GM19043 (cell line): ENCODE results near the gene RNF5.
"Not testable (repeated sequence)": the region's sequence is repeated elsewhere in the genome, so short reads cannot be mapped to it uniquely, and the experiment has no call there.

Experiments
- ATAC-seq: cut with Tn5 transposase; IDR thresholded peaks from one replicate; pipeline ENCODE4 v1.9.1; 2021; ENCODE audit warnings: low read depth; ENCODE audit not compliant: unreplicated experiment

Gene RNF5

GRCh38 chr6:32203426-32204267 lies 25.4 kb downstream of the RNF5 start:
- no peak for ATAC-seq

GRCh38 chr6:32204268-32204715 lies 26.1 kb downstream of the RNF5 start:
- ATAC-seq, result no peak

DNA sequence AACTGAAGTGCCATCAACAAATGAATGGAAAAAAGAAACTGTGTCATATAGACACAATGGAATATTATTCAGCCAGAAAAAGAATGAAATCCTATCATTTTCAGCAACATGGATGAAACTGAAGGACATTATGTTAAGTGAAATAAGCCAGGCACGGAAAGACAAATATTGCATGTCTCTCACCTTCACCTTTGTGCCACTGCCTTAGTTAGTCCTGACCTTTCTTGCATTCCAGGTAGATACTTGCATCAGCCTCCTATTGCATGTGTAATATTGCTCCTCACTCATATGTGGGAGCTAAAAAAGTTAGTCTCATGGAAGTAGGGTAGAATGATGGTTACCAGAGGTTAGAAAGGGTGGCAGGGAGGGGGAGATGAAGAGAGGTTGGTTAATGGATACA lies 30.8 kb downstream of the RNF5 start:
- no peak for ATAC-seq

DNA sequence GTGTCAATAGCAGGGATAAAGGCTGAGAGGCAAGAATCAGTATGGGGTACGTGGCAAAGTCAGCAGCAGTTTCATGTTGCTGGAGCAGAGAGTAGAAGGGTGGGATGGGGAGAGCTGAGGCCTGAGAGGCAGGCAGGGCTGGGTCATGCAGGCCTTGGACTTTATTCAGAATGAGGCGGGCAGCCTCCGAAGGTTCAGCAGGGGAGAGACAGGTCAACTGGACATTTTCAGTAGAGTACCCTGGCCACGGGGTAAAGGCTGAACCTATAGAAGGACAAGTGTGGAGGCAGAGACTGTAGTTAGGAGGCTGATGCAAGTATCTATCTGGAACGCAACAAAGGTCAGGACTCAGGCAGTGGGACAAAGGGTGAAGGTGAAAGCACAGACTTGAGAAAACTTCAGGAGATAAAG lies 32.0 kb downstream of the RNF5 start:
- ATAC-seq, result no peak

GRCh38 chr6:32211432-32211831 lies 33.2 kb downstream of the RNF5 start:
- not testable (repeated sequence) for ATAC-seq

GRCh38 chr6:32212076-32212760 lies 34.0 kb downstream of the RNF5 start:
- ATAC-seq, result no peak

DNA sequence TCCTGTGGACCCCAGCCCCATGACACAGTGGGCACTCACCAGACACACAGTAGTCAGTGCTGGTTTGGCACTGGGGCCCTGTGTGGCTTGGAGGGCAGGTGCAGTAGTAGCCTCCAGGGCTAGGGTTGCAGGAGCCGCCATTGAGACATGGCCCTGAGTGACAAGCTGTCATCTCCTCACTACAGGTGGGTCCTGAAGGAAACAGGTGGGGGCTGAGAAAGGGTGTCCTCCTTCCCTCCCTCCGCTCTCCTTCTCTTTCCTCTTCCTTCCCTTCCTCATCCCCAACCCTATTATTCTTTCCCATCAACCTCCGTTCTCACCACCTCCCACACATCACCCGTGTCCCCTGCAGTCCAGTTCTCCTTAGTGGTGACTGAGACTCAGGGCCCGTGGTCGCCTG lies 35.4 kb downstream of the RNF5 start:
- no peak for ATAC-seq

DNA sequence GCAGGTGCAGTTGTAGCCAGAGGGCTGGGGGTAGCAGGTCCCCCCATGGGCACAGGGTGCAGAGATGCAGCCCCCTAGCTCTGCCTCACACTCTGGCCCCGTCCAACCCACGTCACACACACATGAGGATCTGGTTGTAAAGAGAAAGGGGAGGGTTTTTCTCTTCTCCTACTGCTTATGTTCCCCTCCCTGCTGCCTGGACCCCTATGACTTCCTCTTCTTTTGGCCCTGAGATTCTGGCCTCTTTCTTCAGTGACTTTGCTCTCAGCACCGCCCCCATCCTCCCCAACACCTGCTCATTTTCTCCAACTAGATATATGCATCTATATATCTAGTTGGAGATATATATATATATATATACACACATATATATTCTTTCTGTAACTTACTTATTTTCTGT lies 35.9 kb downstream of the RNF5 start:
- ATAC-seq, result no peak

GRCh38 chr6:32215617-32216016 lies 37.4 kb downstream of the RNF5 start:
- ATAC-seq, result no peak

DNA sequence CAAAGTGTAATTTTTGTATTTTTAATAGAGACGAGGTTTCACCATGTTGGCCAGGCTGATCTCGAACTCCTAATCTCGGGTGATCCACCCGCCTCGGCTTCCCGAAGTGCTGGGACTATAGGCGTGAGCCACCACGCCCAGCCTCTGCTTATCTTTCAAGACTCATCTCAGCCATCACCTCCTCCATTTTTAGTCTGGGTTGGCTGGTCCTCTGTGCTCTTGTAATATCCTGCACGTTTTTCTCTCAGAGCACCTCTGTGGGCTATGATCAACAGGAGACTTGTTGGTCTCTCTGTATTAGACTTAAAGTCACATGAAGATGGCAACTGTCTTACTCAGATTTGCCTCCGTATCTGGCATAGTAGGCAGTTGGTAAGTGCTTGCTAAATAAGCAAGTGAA lies 38.1 kb downstream of the RNF5 start:
- ATAC-seq, result no peak

DNA sequence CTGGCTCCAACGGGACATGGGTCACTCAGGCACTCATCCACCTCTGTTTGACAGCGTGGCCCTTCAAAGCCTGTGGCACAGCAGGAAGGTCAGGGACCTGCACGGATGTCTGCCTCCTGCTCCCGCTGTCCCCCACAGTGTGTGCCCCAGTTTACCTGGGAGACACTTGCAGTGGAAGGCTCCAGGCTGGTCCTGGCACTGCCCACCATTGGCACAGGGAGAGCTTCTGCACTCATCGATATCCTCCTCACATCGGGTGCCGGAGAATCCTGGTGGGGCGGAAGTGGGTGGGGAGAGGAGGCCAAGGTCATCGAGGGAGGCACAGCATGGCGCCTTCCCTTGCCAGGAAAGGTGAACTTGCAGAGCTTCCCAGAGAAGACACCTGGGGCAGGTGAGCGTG lies 38.8 kb downstream of the RNF5 start:
- no peak for ATAC-seq

DNA sequence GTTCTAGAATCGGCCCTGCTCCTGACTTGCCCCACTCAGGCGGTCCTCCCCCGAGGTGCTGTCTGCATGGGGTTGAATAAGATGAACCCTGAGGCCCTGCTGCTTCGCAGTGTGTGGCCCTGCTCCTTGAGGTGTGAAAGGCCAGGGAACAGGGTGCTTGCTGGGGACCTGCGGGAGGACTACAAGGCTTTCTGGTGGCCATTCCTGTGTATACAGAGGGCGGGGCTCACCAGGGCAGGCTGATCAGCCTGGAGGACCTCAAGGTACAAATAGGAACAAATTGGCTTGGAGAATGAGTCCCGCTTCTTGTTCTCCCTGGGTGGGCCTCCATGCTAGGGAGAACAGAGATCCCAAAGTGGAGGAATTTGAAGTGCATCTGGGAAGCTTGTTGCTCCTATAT lies 40.0 kb downstream of the RNF5 start:
- ATAC-seq, result no peak

GRCh38 chr6:32220021-32220420 lies 41.8 kb downstream of the RNF5 start:
- ATAC-seq, result no peak

- no peak for ATAC-seq
Observed at GRCh38 chr6:32222333-32223230, 44.4 kb downstream of the RNF5 start.

- ATAC-seq, result no peak
Observed at GRCh38 chr6:32223258-32224235, 45.3 kb downstream of the RNF5 start, which contains the start of gene NOTCH4. Gene NOTCH4, minus strand, starts transcription at chr6:32224067. Its CDS starts 139 bp downstream, at chr6:32223928.

- no peak for ATAC-seq
Observed at GRCh38 chr6:32224696-32225095, 46.5 kb downstream of the RNF5 start.

- ATAC-seq, result no peak
Observed at GRCh38 chr6:32226434-32226833, 48.2 kb downstream of the RNF5 start.
